Activated CD4-positive, alpha-beta T cell treated with anti-CD3 and anti-CD28 coated beads, Interleukin-2, amount 10 ng/mL, durations not matched to agents 7 days and 5 days (primary cell): ENCODE results near the gene KAZN. TPM values are rescaled to one million over a fixed set of nuclear protein-coding genes. Genes with fewer than 3 reads are reported as not detected.

ENCODE experiments used
- CTCF ChIA-PET: fragments of 350-600 bp; sonication (Branson Sonifier 250); formaldehyde crosslinking; loops from one replicate; lab custom pipeline; 2021; ENCODE audit warnings: antibody characterized with exemption; lab: Charles Lee
- POLR2A ChIA-PET: fragments of 350-600 bp; sonication (Branson Sonifier 250); formaldehyde crosslinking; loops from one replicate; lab custom pipeline; 2021; ENCODE audit warnings: antibody characterized with exemption; lab: Charles Lee
- DNase-seq: peaks from one replicate; pipeline ENCODE4 v3.0.0-alpha.2; 2020
- H3K27ac Mint-ChIP-seq: one replicate; pipeline ENCODE4 v1.8.0; 2021; ENCODE audit warnings: mild to moderate bottlenecking, moderate library complexity, mixed read lengths
- H3K27me3 Mint-ChIP-seq: one replicate; pipeline ENCODE4 v1.8.0; 2021; ENCODE audit warnings: mixed read lengths
- H3K36me3 Mint-ChIP-seq: one replicate; pipeline ENCODE4 v1.8.0; 2021; ENCODE audit warnings: low read depth, mixed read lengths
- H3K4me1 Mint-ChIP-seq: one replicate; pipeline ENCODE4 v1.8.0; 2021; ENCODE audit warnings: mixed read lengths
- H3K4me3 Mint-ChIP-seq: one replicate; pipeline ENCODE4 v1.8.0; 2021; ENCODE audit warnings: mild to moderate bottlenecking, moderate library complexity, mixed read lengths
- H3K9me3 Mint-ChIP-seq: one replicate; pipeline ENCODE4 v1.8.0; 2021; ENCODE audit warnings: mixed read lengths
- total RNA-seq, 2 experiments: library from RNA; stranded (reverse); gene quantifications; one replicate each; pipeline ENCODE4 v1.2.3, GENCODE V29; 2021

KAZN gene
- total RNA-seq, 2 experiments from 2014 or later, result 0.21 to 0.22 TPM

GRCh38 chr1:14625996-14626395, 27.5 kb downstream of the KAZN start:
- POLR2A ChIA-PET, result no interaction called here

GRCh38 chr1:14626869-14627607, 28.6 kb downstream of the KAZN start:
- ChIA-PET CTCF (no interaction called here), POLR2A (no interaction called here)
- Mint-ChIP-seq H3K4me3 (no peak overlapping the region), H3K9me3 (peaks cover 2% of the 10 kb centered on the region), H3K36me3 (no peaks in the 10 kb centered on the region), H3K27me3 (no peaks in the 10 kb centered on the region), H3K4me1 (no peaks in the 10 kb centered on the region), H3K27ac (no peak overlapping the region)
- no peak for DNase-seq

More at GRCh38 chr1:14625996-14626395, 27.5 kb downstream of the KAZN start:
- no peak for DNase-seq
- Mint-ChIP-seq H3K27ac (no peak overlapping the region), H3K9me3 (peaks cover 4% of the 10 kb centered on the region), H3K36me3 (no peaks in the 10 kb centered on the region), H3K27me3 (no peaks in the 10 kb centered on the region), H3K4me3 (no peak overlapping the region), H3K4me1 (no peaks in the 10 kb centered on the region)
- CTCF ChIA-PET, result no interaction called here

GRCh38 chr1:14627608-14628489, 29.4 kb downstream of the KAZN start:
- Mint-ChIP-seq H3K4me3 (no peak overlapping the region), H3K9me3 (no peaks in the 10 kb centered on the region), H3K27ac (no peak overlapping the region), H3K4me1 (no peaks in the 10 kb centered on the region), H3K36me3 (no peaks in the 10 kb centered on the region), H3K27me3 (no peaks in the 10 kb centered on the region)
- DNase-seq, result no peak
- POLR2A ChIA-PET, result no interaction called here
- CTCF ChIA-PET, result no interaction called here

GRCh38 chr1:14629363-14630014, 31.0 kb downstream of the KAZN start:
- Mint-ChIP-seq H3K36me3 (no peaks in the 10 kb centered on the region), H3K4me1 (no peaks in the 10 kb centered on the region), H3K27me3 (no peaks in the 10 kb centered on the region), H3K4me3 (no peak overlapping the region), H3K27ac (no peak overlapping the region), H3K9me3 (no peaks in the 10 kb centered on the region)
- CTCF ChIA-PET, result no interaction called here
- POLR2A ChIA-PET, result no interaction called here
- no peak for DNase-seq

- Mint-ChIP-seq H3K9me3 (no peaks in the 10 kb centered on the region), H3K27me3 (no peaks in the 10 kb centered on the region), H3K36me3 (no peaks in the 10 kb centered on the region), H3K27ac (no peak overlapping the region), H3K4me3 (no peak overlapping the region), H3K4me1 (no peaks in the 10 kb centered on the region)
- CTCF ChIA-PET, result no interaction called here
- POLR2A ChIA-PET, result no interaction called here
- no peak for DNase-seq
These were observed 32.5 kb downstream of the KAZN start for GRCh38 chr1:14630986-14631385.

GRCh38 chr1:14631421-14631820, 32.9 kb downstream of the KAZN start:
- no peaks in the 10 kb centered on the region for H3K4me1 Mint-ChIP-seq
- POLR2A ChIA-PET, result no interaction called here
- H3K36me3 Mint-ChIP-seq, result no peaks in the 10 kb centered on the region
- no peak overlapping the region for H3K27ac Mint-ChIP-seq
- H3K27me3 Mint-ChIP-seq, result no peaks in the 10 kb centered on the region
- CTCF ChIA-PET, result no interaction called here
- no peaks in the 10 kb centered on the region for H3K9me3 Mint-ChIP-seq
- H3K4me3 Mint-ChIP-seq, result no peak overlapping the region
- DNase-seq, result no peak

- H3K27ac Mint-ChIP-seq, result no peak overlapping the region
- ChIA-PET POLR2A (no interaction called here), CTCF (no interaction called here)
- H3K4me1 Mint-ChIP-seq, result no peaks in the 10 kb centered on the region
- DNase-seq, result no peak
- H3K9me3 Mint-ChIP-seq, result no peaks in the 10 kb centered on the region
- no peaks in the 10 kb centered on the region for H3K27me3 Mint-ChIP-seq
- no peak overlapping the region for H3K4me3 Mint-ChIP-seq
- H3K36me3 Mint-ChIP-seq, result no peaks in the 10 kb centered on the region
These were observed 36.0 kb downstream of the KAZN start for GRCh38 chr1:14634486-14634885.

- Mint-ChIP-seq H3K4me1 (no peaks in the 10 kb centered on the region), H3K27ac (no peak overlapping the region), H3K4me3 (no peak overlapping the region), H3K36me3 (no peaks in the 10 kb centered on the region), H3K27me3 (no peaks in the 10 kb centered on the region), H3K9me3 (no peaks in the 10 kb centered on the region)
- ChIA-PET POLR2A (no interaction called here), CTCF (no interaction called here)
- DNase-seq, result no peak
These were observed 36.9 kb downstream of the KAZN start for GRCh38 chr1:14635421-14635820.

- H3K4me3 Mint-ChIP-seq, result no peak overlapping the region
These were observed 38.6 kb downstream of the KAZN start for GRCh38 chr1:14636897-14637632.

GRCh38 chr1:14639291-14640050, 41.0 kb downstream of the KAZN start:
- Mint-ChIP-seq H3K27me3 (no peaks in the 10 kb centered on the region), H3K9me3 (peaks cover 3% of the 10 kb centered on the region), H3K27ac (no peak overlapping the region), H3K36me3 (no peaks in the 10 kb centered on the region), H3K4me1 (no peaks in the 10 kb centered on the region), H3K4me3 (no peak overlapping the region)
- POLR2A ChIA-PET, result no interaction called here
- CTCF ChIA-PET, result no interaction called here
- DNase-seq, result no peak

More at GRCh38 chr1:14636897-14637632, 38.6 kb downstream of the KAZN start:
- no peak overlapping the region for H3K27ac Mint-ChIP-seq
- CTCF ChIA-PET, result no interaction called here
- DNase-seq, result no peak
- H3K27me3 Mint-ChIP-seq, result no peaks in the 10 kb centered on the region
- no peaks in the 10 kb centered on the region for H3K36me3 Mint-ChIP-seq
- H3K9me3 Mint-ChIP-seq, result peaks cover 3% of the 10 kb centered on the region
- POLR2A ChIA-PET, result no interaction called here
- no peaks in the 10 kb centered on the region for H3K4me1 Mint-ChIP-seq

- ChIA-PET POLR2A (no interaction called here), CTCF (no interaction called here)
- Mint-ChIP-seq H3K36me3 (no peaks in the 10 kb centered on the region), H3K27ac (no peak overlapping the region), H3K4me1 (no peaks in the 10 kb centered on the region), H3K4me3 (no peak overlapping the region), H3K27me3 (no peaks in the 10 kb centered on the region), H3K9me3 (peaks cover 15% of the 10 kb centered on the region)
- DNase-seq, result no peak
These were observed 44.2 kb downstream of the KAZN start for GRCh38 chr1:14642712-14643111.

GRCh38 chr1:14646973-14647372, 48.5 kb downstream of the KAZN start:
- H3K4me3 Mint-ChIP-seq, result no peak overlapping the region
- ChIA-PET CTCF (no interaction called here), POLR2A (no interaction called here)
- no peak overlapping the region for H3K27ac Mint-ChIP-seq
- H3K27me3 Mint-ChIP-seq, result no peaks in the 10 kb centered on the region
- H3K36me3 Mint-ChIP-seq, result no peaks in the 10 kb centered on the region
- DNase-seq, result no peak
- H3K9me3 Mint-ChIP-seq, result peaks cover 12% of the 10 kb centered on the region
- no peaks in the 10 kb centered on the region for H3K4me1 Mint-ChIP-seq
